Suprapubic skin (tissue), 4 donors: ENCODE data around the gene CUEDC1.

Experiments used
- POLR2A ChIP-seq, 2 donors: fragments of 450-650 bp; IDR thresholded peaks; one replicate each; pipeline ENCODE4 v1.6.1; 2017; ENCODE audit warnings: antibody characterized with exemption in 2 of 2, mild to moderate bottlenecking in 2 of 2, moderate library complexity in 2 of 2
- POLR2AphosphoS5 ChIP-seq, 3 donors: sonication (generic); formaldehyde crosslinking; IDR thresholded peaks; one replicate each; pipeline ENCODE4 v1.6.1; 2017; ENCODE audit warnings: antibody characterized with exemption in 3 of 3

GRCh38 chr17:57892146-57892819 lies 62.9 kb downstream of the CUEDC1 start:
- TF ChIP-seq POLR2AphosphoS5 (IDR thresholded peaks at IDR 0.05) (no peak), POLR2A (IDR thresholded peaks at IDR 0.05) (no peak)
